K562 (cell line): ENCODE results near the gene ZNF768. TPM values are rescaled to one million over a fixed set of nuclear protein-coding genes. Genes with fewer than 3 reads are reported as not detected.

ENCODE experiments used
- ARHGAP35 ChIP-seq: fragments of 450-650 bp; IDR thresholded peaks from 2 replicates; pipeline ENCODE4 v1.6.1; 2018; ENCODE audit not compliant: partially characterized antibody
- BRD9 ChIP-seq: fragments of 450-650 bp; IDR thresholded peaks from 2 replicates; pipeline ENCODE4 v1.6.1; 2018; ENCODE audit warnings: low read depth; ENCODE audit not compliant: partially characterized antibody
- CBX2 ChIP-seq: fragments of 200-600 bp; sonication (generic); IDR thresholded peaks from one replicate; pipeline ENCODE4 v1.6.1; 2012; ENCODE audit warnings: mild to moderate bottlenecking, low read length, inconsistent platforms; ENCODE audit not compliant: insufficient read depth, poor library complexity, severe bottlenecking
- DMBX1 ChIP-seq: fragments of 250-450 bp; sonication (Bioruptor Pico); IDR thresholded peaks from 2 replicates; pipeline ENCODE4 v1.8.0; 2022; ENCODE audit warnings: inconsistent platforms, mild to moderate bottlenecking, moderate library complexity, borderline replicate concordance
- DNMT1 ChIP-seq: fragments of 450-650 bp; IDR thresholded peaks from 2 replicates; pipeline ENCODE4 v1.6.1; 2016; ENCODE audit warnings: antibody characterized with exemption, mild to moderate bottlenecking
- HBP1 ChIP-seq: fragments of 450-650 bp; formaldehyde crosslinking; IDR thresholded peaks from 2 replicates; pipeline ENCODE4 v1.4.0; 2022; ENCODE audit warnings: missing genetic modification characterization
- HLTF ChIP-seq: fragments of 450-650 bp; IDR thresholded peaks from 2 replicates; pipeline ENCODE4 v1.6.1; 2016
- KLF10 ChIP-seq: fragments of 250-450 bp; sonication (Bioruptor Pico); IDR thresholded peaks from 2 replicates; pipeline ENCODE4 v1.6.1; 2021; ENCODE audit warnings: matching md5 sums
- MXI1 ChIP-seq: IDR thresholded peaks from 2 replicates; pipeline ENCODE4 v1.6.1; 2011; ENCODE audit warnings: low read depth, mild to moderate bottlenecking, improper control_type of control experiment, low read length
- SMARCE1 ChIP-seq: fragments of 450-650 bp; IDR thresholded peaks from 2 replicates; pipeline ENCODE4 v1.7.1; 2016; ENCODE audit warnings: mild to moderate bottlenecking
- TAF15 ChIP-seq: fragments of 200-400 bp; formaldehyde crosslinking; IDR thresholded peaks from 2 replicates; pipeline ENCODE4 v1.6.1; 2017; ENCODE audit warnings: mild to moderate bottlenecking, low read depth, low read length, moderate library complexity
- TBP ChIP-seq: optimal IDR thresholded peaks from 2 replicates; pipeline ENCODE3; 2011; ENCODE audit warnings: low read depth, low read length, improper control_type of control experiment
- ZBTB33 ChIP-seq: sonication (generic); formaldehyde crosslinking; IDR thresholded peaks from 2 replicates; pipeline ENCODE4 v1.8.1; 2023; ENCODE audit warnings: mild to moderate bottlenecking, missing genetic modification reagents
- ZNF324 ChIP-seq: fragments of 250-450 bp; sonication (Bioruptor Pico); IDR thresholded peaks from 2 replicates; pipeline ENCODE4 v1.4.0; 2020; ENCODE audit warnings: mild to moderate bottlenecking
- ZNF444 ChIP-seq: fragments of 250-450 bp; sonication (Bioruptor Pico); IDR thresholded peaks from 2 replicates; pipeline ENCODE4 v1.4.0; 2020; ENCODE audit warnings: mild to moderate bottlenecking, moderate library complexity
- polyA plus RNA-seq, 8 experiments: library from polyadenylated mRNA; depleted of rRNA in 4 of 8; stranded (reverse) in 5 of 8; unstranded in 3 of 8; fragments of >200 nt; fragmentation: Nextera tagmentation in 2 of 8; fragmentation: Illumina TruSeq in 1 of 8; extraction: Ambion mirVana in 2 of 8; extraction: Trizol in 1 of 8; gene quantifications; 2 replicates each; pipeline versions ENCODE4 v1.2.1 to v1.2.3, GENCODE V29; 2011 to 2014; ENCODE audit warnings: inconsistent platforms in 1 of 8, missing spikeins in 1 of 8
- total RNA-seq, 7 experiments: library from RNA; depleted of rRNA in 6 of 7; stranded (reverse); fragments of >200 nt in 6 of 7; fragmentation: Illumina TruSeq in 2 of 7; extraction: Trizol in 2 of 7; gene quantifications; 2 replicates each; pipeline versions ENCODE4 v1.2.1 to v1.2.3, GENCODE V29; 2011 to 2021; ENCODE audit warnings: low replicate concordance in 1 of 7
- TF ChIP-seq, protein P1 (sequence below): IDR thresholded peaks from 2 replicates; pipeline ENCODE4 v1.6.1; 2011; ENCODE audit warnings: borderline replicate concordance, low read depth, mild to moderate bottlenecking, moderate library complexity, low read length; ENCODE audit not compliant: insufficient read depth, poor library complexity, severe bottlenecking
- TF ChIP-seq, protein P2 (sequence below): sonication (generic); formaldehyde crosslinking; IDR thresholded peaks from 2 replicates; pipeline ENCODE4 v1.8.1; 2023; ENCODE audit warnings: mild to moderate bottlenecking, missing genetic modification reagents

The ZNF768 gene
- total and polyA plus RNA-seq, 9 of the 15 experiments (the other 6 are each of a cell fraction or from before 2014, with no cell fraction given) = 0.13 to 50.7 (median 26.9) TPM

GRCh38 chr16:30526137-30526822 lies at the start of gene ZNF768 (continued):
- TF ChIP-seq, protein P1, sequence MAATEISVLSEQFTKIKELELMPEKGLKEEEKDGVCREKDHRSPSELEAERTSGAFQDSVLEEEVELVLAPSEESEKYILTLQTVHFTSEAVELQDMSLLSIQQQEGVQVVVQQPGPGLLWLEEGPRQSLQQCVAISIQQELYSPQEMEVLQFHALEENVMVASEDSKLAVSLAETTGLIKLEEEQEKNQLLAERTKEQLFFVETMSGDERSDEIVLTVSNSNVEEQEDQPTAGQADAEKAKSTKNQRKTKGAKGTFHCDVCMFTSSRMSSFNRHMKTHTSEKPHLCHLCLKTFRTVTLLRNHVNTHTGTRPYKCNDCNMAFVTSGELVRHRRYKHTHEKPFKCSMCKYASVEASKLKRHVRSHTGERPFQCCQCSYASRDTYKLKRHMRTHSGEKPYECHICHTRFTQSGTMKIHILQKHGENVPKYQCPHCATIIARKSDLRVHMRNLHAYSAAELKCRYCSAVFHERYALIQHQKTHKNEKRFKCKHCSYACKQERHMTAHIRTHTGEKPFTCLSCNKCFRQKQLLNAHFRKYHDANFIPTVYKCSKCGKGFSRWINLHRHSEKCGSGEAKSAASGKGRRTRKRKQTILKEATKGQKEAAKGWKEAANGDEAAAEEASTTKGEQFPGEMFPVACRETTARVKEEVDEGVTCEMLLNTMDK = no peak
- TF ChIP-seq, protein P2, sequence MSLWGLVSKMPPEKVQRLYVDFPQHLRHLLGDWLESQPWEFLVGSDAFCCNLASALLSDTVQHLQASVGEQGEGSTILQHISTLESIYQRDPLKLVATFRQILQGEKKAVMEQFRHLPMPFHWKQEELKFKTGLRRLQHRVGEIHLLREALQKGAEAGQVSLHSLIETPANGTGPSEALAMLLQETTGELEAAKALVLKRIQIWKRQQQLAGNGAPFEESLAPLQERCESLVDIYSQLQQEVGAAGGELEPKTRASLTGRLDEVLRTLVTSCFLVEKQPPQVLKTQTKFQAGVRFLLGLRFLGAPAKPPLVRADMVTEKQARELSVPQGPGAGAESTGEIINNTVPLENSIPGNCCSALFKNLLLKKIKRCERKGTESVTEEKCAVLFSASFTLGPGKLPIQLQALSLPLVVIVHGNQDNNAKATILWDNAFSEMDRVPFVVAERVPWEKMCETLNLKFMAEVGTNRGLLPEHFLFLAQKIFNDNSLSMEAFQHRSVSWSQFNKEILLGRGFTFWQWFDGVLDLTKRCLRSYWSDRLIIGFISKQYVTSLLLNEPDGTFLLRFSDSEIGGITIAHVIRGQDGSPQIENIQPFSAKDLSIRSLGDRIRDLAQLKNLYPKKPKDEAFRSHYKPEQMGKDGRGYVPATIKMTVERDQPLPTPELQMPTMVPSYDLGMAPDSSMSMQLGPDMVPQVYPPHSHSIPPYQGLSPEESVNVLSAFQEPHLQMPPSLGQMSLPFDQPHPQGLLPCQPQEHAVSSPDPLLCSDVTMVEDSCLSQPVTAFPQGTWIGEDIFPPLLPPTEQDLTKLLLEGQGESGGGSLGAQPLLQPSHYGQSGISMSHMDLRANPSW (CRISPR knock-in tag) = no peak
- TF ChIP-seq DMBX1 (no peak), ARHGAP35 (no peak), CBX2 (no peak), TBP (no peak), DNMT1 (no peak), HLTF (no peak), TAF15 (no peak), MXI1 (no peak), ZNF324 (CRISPR knock-in tag) (no peak), BRD9 (no peak), ZNF444 (CRISPR knock-in tag) (no peak), ZBTB33 (CRISPR knock-in tag) (no peak), SMARCE1 (no peak), HBP1 (CRISPR knock-in tag) (no peak), KLF10 (CRISPR knock-in tag) (no peak)
